Measurements from ENCODE around the gene IGLON5.

IGLON5 gene

DNA sequence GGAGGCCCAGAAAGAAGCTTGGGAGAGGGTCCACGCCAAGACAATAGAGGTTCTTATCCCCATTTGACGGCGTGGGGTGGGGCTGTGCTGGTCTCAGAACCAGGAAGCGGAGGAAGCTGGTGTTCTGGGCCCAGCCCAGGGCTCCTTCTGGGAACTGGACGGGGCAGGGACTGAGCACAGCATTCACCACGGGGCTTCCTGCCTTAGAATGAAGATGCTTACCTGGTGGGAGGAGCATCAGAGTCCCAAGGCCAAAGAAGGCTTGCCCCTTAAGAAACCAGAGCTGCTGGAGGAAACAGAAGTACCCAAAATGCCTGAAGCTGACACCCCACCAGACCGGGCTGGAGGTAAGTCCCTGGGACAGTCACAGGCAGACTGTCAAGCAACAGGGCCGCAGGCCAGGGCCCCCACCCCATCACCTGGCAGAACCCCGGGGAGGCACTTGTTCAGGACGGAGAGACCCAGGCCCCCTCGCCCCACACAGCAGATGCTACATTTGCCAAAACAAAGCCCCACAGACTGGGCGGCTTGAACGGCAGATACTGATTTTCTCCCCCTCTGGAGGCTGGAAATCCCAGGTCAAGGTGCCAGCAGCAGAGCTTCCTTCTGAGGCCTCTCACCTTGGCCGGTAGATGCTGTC is 17.8 kb upstream of the IGLON5 start:
- Histone ChIP-seq H3K27me3 (ENCODE audit: insufficient read depth, low read length) (peaks cover 61% of the 10 kb centered on the region), H3K4me3 (ENCODE audit: low read depth, low read length) (no peak overlapping the region), H3K4me1 (ENCODE audit: control insufficient read depth, insufficient read depth, low read length, unreplicated experiment) (no peaks in the 10 kb centered on the region), H3K36me3 (ENCODE audit: insufficient read depth, low read length) (no peaks in the 10 kb centered on the region), H3K79me2 (ENCODE audit: control insufficient read depth, insufficient read depth, low read length, unreplicated experiment) (no peaks in the 10 kb centered on the region), H2AFZ (ENCODE audit: low read length, unreplicated experiment) (no peak overlapping the region), H3K27ac (ENCODE audit: low read depth, low read length) (no peak overlapping the region)

GRCh38 chr19:51294211-51294976 is 17.1 kb upstream of the IGLON5 start:
- Histone ChIP-seq H3K79me2 (ENCODE audit: control insufficient read depth, insufficient read depth, low read length, unreplicated experiment) (no peaks in the 10 kb centered on the region), H3K27ac (ENCODE audit: low read depth, low read length) (no peak overlapping the region), H3K4me1 (ENCODE audit: control insufficient read depth, insufficient read depth, low read length, unreplicated experiment) (no peaks in the 10 kb centered on the region), H2AFZ (ENCODE audit: low read length, unreplicated experiment) (no peak overlapping the region), H3K27me3 (ENCODE audit: insufficient read depth, low read length) (peaks cover 55% of the 10 kb centered on the region), H3K36me3 (ENCODE audit: insufficient read depth, low read length) (no peaks in the 10 kb centered on the region), H3K4me3 (ENCODE audit: low read depth, low read length) (no peak overlapping the region)

GRCh38 chr19:51294977-51295375 is 16.5 kb upstream of the IGLON5 start:
- H3K27me3 ChIP-seq (ENCODE audit: insufficient read depth, low read length): peaks cover 55% of the 10 kb centered on the region
- H3K79me2 ChIP-seq (ENCODE audit: control insufficient read depth, insufficient read depth, low read length, unreplicated experiment): no peaks in the 10 kb centered on the region
- no peak overlapping the region for H2AFZ ChIP-seq (ENCODE audit: low read length, unreplicated experiment)
- no peaks in the 10 kb centered on the region for H3K4me1 ChIP-seq (ENCODE audit: control insufficient read depth, insufficient read depth, low read length, unreplicated experiment)
- no peak overlapping the region for H3K4me3 ChIP-seq (ENCODE audit: low read depth, low read length)
- H3K27ac ChIP-seq (ENCODE audit: low read depth, low read length): no peak overlapping the region
- no peaks in the 10 kb centered on the region for H3K36me3 ChIP-seq (ENCODE audit: insufficient read depth, low read length)

- Histone ChIP-seq H3K4me1 (ENCODE audit: control insufficient read depth, insufficient read depth, low read length, unreplicated experiment) (no peaks in the 10 kb centered on the region), H2AFZ (ENCODE audit: low read length, unreplicated experiment) (no peak overlapping the region), H3K27ac (ENCODE audit: low read depth, low read length) (no peak overlapping the region), H3K36me3 (ENCODE audit: insufficient read depth, low read length) (no peaks in the 10 kb centered on the region), H3K4me3 (ENCODE audit: low read depth, low read length) (no peak overlapping the region), H3K79me2 (ENCODE audit: control insufficient read depth, insufficient read depth, low read length, unreplicated experiment) (no peaks in the 10 kb centered on the region), H3K27me3 (ENCODE audit: insufficient read depth, low read length) (peaks cover 56% of the 10 kb centered on the region)
Measured at GRCh38 chr19:51295382-51296126, 15.9 kb upstream of the IGLON5 start.

DNA sequence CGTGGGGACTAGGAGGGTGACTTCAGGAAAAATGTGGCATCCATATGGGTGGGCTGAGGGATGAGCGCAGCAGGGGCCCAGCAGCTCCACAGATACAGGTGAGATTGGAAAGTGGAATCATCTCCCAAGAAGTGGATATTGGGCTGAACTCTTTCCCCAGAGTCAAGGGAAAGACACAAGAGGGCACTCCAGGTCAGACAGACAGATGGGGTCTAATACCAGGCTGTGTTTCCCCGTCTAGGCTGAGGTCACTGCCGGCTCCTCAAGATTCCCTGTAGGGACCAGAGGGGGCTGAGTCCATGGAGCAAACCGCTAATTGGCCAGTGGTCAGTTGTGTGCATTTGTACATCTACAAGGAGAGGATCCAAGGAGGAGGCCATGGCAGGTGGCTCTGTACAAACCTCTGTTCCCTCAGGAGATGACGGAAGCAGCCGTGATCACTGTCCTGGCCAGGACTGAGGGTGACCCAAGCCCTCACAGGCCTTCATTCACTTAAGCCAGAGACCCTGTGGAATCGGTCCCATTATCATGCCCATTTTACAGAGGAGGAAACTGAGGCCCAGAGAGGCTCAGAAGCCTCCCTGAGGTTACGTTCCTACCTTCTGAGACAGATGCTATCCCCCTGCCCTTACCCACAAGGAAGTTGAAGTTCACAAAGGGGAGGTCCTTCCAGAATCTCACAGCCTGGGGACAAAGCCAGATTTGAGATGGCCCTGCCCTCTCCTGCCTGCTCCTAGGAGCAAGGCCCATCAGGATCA is 14.9 kb upstream of the IGLON5 start:
- Histone ChIP-seq H3K36me3 (ENCODE audit: insufficient read depth, low read length) (no peaks in the 10 kb centered on the region), H3K4me1 (ENCODE audit: control insufficient read depth, insufficient read depth, low read length, unreplicated experiment) (no peaks in the 10 kb centered on the region), H3K27ac (ENCODE audit: low read depth, low read length) (no peak overlapping the region), H2AFZ (ENCODE audit: low read length, unreplicated experiment) (no peak overlapping the region), H3K79me2 (ENCODE audit: control insufficient read depth, insufficient read depth, low read length, unreplicated experiment) (no peaks in the 10 kb centered on the region), H3K4me3 (ENCODE audit: low read depth, low read length) (no peak overlapping the region), H3K27me3 (ENCODE audit: insufficient read depth, low read length) (peaks cover 51% of the 10 kb centered on the region)

GRCh38 chr19:51297406-51297805 is 14.0 kb upstream of the IGLON5 start:
- no peak overlapping the region for H2AFZ ChIP-seq (ENCODE audit: low read length, unreplicated experiment)
- no peak overlapping the region for H3K27ac ChIP-seq (ENCODE audit: low read depth, low read length)
- no peak overlapping the region for H3K4me3 ChIP-seq (ENCODE audit: low read depth, low read length)
- peaks cover 55% of the 10 kb centered on the region for H3K27me3 ChIP-seq (ENCODE audit: insufficient read depth, low read length)
- no peaks in the 10 kb centered on the region for H3K79me2 ChIP-seq (ENCODE audit: control insufficient read depth, insufficient read depth, low read length, unreplicated experiment)
- no peaks in the 10 kb centered on the region for H3K4me1 ChIP-seq (ENCODE audit: control insufficient read depth, insufficient read depth, low read length, unreplicated experiment)
- no peaks in the 10 kb centered on the region for H3K36me3 ChIP-seq (ENCODE audit: insufficient read depth, low read length)

DNA sequence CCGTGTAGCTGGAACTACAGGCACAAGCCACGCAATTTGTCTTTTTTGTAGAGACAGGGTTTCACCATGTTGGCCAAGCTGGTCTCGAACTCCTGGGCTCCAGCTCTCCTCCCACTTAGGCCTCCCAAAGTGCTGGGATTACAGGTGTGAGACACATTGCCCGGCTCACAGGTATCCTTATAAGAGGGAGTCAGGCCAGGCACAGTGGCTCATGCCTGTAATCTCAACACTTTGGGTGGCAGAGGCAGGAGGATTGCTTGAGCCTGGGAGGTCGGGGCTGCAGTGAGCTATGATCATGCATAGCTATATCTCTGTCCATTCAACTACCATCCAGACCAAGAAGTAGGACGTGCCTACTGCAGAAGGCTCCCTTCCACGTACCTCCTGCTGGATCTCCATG is 10.2 kb upstream of the IGLON5 start:
- H3K27me3 ChIP-seq (ENCODE audit: insufficient read depth, low read length): peaks cover 30% of the 10 kb centered on the region
- H3K4me3 ChIP-seq (ENCODE audit: low read depth, low read length): no peak overlapping the region
- no peaks in the 10 kb centered on the region for H3K79me2 ChIP-seq (ENCODE audit: control insufficient read depth, insufficient read depth, low read length, unreplicated experiment)
- no peak overlapping the region for H3K27ac ChIP-seq (ENCODE audit: low read depth, low read length)
- no peaks in the 10 kb centered on the region for H3K4me1 ChIP-seq (ENCODE audit: control insufficient read depth, insufficient read depth, low read length, unreplicated experiment)
- no peaks in the 10 kb centered on the region for H3K36me3 ChIP-seq (ENCODE audit: insufficient read depth, low read length)
- no peak overlapping the region for H2AFZ ChIP-seq (ENCODE audit: low read length, unreplicated experiment)

GRCh38 chr19:51305479-51305878 is 6.0 kb upstream of the IGLON5 start:
- H3K27me3 ChIP-seq (ENCODE audit: insufficient read depth, low read length): peaks cover 43% of the 10 kb centered on the region

DNA sequence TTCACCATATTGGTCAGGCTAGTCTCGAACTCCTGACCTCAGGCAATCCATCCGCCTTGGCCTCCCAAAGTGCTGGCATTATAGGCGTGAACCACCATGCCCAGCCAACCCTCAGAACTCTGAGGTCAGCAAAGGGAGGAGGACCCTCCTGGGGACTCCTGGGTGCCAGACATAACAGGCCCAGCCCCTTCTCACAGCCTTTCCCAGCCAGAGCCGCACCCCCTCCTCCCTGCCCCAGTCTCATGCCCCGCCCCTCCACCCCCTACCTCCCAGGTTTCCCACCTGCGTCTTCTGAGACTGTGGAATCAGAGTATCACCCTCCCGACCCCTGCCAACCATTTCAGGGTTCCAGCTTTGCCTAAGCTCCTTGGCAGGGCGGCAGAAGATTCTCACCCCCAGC is 5.2 kb downstream of the IGLON5 start:
- Histone ChIP-seq H3K27me3 (ENCODE audit: insufficient read depth, low read length) (peaks cover 14% of the 10 kb centered on the region), H2AFZ (ENCODE audit: low read length, unreplicated experiment) (no peak overlapping the region), H3K79me2 (ENCODE audit: control insufficient read depth, insufficient read depth, low read length, unreplicated experiment) (no peaks in the 10 kb centered on the region), H3K27ac (ENCODE audit: low read depth, low read length) (no peak overlapping the region), H3K36me3 (ENCODE audit: insufficient read depth, low read length) (no peaks in the 10 kb centered on the region), H3K4me1 (ENCODE audit: control insufficient read depth, insufficient read depth, low read length, unreplicated experiment) (no peaks in the 10 kb centered on the region), H3K4me3 (ENCODE audit: low read depth, low read length) (no peak overlapping the region)

More at GRCh38 chr19:51305479-51305878, 6.0 kb upstream of the IGLON5 start:
- no peak overlapping the region for H3K4me3 ChIP-seq (ENCODE audit: low read depth, low read length)
- no peaks in the 10 kb centered on the region for H3K4me1 ChIP-seq (ENCODE audit: control insufficient read depth, insufficient read depth, low read length, unreplicated experiment)
- H2AFZ ChIP-seq (ENCODE audit: low read length, unreplicated experiment): no peak overlapping the region
- H3K27ac ChIP-seq (ENCODE audit: low read depth, low read length): no peak overlapping the region
- no peaks in the 10 kb centered on the region for H3K36me3 ChIP-seq (ENCODE audit: insufficient read depth, low read length)
- H3K79me2 ChIP-seq (ENCODE audit: control insufficient read depth, insufficient read depth, low read length, unreplicated experiment): no peaks in the 10 kb centered on the region

DNA sequence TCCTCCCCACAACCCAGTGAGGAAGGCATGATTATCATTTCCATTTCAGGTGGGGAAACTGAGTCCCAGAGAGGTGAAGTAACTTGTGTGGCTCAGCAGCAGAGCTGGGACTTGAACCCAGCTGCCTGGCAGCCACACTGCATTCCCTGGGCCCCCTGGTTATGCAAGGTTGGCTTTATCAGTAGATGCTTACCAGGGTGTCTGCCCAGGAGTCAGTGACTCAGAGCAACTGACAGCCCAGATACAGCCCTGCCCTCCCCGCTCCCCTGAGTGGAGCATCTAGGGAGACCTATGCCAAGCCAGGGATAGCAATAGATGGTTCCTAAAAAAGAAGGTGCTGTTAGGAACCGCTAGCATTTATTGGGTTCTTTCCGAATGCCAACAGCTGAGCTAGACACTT is 5.9 kb downstream of the IGLON5 start:
- peaks cover 9% of the 10 kb centered on the region for H3K27me3 ChIP-seq (ENCODE audit: insufficient read depth, low read length)
- no peaks in the 10 kb centered on the region for H3K36me3 ChIP-seq (ENCODE audit: insufficient read depth, low read length)
- no peak overlapping the region for H2AFZ ChIP-seq (ENCODE audit: low read length, unreplicated experiment)
- H3K79me2 ChIP-seq (ENCODE audit: control insufficient read depth, insufficient read depth, low read length, unreplicated experiment): no peaks in the 10 kb centered on the region
- H3K4me1 ChIP-seq (ENCODE audit: control insufficient read depth, insufficient read depth, low read length, unreplicated experiment): no peaks in the 10 kb centered on the region
- no peak overlapping the region for H3K27ac ChIP-seq (ENCODE audit: low read depth, low read length)
- H3K4me3 ChIP-seq (ENCODE audit: low read depth, low read length): no peak overlapping the region
